NB4 (cell line): ENCODE data around the gene SYNE1.

ENCODE experiments used
- DNase-seq: peaks from one replicate; pipeline ENCODE4 v3.0.0; 2010; ENCODE audit warnings: low read depth
- H3K4me3 ChIP-seq: one replicate; pipeline ENCODE4 v1.5.1; 2011; ENCODE audit warnings: mild to moderate bottlenecking, low read depth, low read length, moderate library complexity
- MAX ChIP-seq: IDR thresholded peaks from 2 replicates; pipeline ENCODE4 v1.6.1; 2011; ENCODE audit warnings: low read depth, low read length
- MYC ChIP-seq: IDR thresholded peaks from 2 replicates; pipeline ENCODE4 v1.6.1; 2011; ENCODE audit warnings: low read depth, low read length
- POLR2A ChIP-seq: IDR thresholded peaks from 2 replicates; pipeline ENCODE4 v1.6.1; 2011; ENCODE audit warnings: mild to moderate bottlenecking; ENCODE audit not compliant: insufficient read length; ENCODE audit errors: extremely low read depth
- TF ChIP-seq, protein P1 (sequence below): IDR thresholded peaks from one replicate; pipeline ENCODE4 v1.5.1; 2012; ENCODE audit warnings: low read depth, low read length

The SYNE1 gene

DNA sequence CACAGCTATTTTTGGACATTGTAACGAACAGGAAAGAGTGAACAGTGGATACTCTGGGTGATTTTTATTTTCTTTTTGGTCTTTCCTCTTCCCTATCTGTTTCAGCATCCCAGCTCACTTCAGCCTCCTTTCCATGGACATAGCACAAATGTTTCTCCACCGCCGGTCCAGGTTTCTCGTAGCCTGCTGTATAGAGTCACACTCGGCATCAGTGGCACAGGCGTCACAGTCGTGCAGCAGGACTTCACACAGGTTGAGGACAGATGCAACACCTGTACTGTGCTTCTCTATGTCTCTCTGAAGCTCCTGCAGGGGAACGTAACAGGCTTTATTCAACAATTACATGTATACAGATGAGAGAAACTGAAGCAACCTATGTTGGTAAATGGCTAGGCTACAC lies 481.4 kb downstream of the SYNE1 start:
- no peak overlapping the region for H3K4me3 ChIP-seq
- TF ChIP-seq MYC (no peak), MAX (no peak), POLR2A (no peak)
- TF ChIP-seq, protein P1, sequence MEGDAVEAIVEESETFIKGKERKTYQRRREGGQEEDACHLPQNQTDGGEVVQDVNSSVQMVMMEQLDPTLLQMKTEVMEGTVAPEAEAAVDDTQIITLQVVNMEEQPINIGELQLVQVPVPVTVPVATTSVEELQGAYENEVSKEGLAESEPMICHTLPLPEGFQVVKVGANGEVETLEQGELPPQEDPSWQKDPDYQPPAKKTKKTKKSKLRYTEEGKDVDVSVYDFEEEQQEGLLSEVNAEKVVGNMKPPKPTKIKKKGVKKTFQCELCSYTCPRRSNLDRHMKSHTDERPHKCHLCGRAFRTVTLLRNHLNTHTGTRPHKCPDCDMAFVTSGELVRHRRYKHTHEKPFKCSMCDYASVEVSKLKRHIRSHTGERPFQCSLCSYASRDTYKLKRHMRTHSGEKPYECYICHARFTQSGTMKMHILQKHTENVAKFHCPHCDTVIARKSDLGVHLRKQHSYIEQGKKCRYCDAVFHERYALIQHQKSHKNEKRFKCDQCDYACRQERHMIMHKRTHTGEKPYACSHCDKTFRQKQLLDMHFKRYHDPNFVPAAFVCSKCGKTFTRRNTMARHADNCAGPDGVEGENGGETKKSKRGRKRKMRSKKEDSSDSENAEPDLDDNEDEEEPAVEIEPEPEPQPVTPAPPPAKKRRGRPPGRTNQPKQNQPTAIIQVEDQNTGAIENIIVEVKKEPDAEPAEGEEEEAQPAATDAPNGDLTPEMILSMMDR, result no peak
- DNase-seq, result no peak

- no peak for DNase-seq
- TF ChIP-seq, protein P1, result no peak
- TF ChIP-seq MYC (no peak), POLR2A (no peak), MAX (no peak)
These were observed 482.4 kb downstream of the SYNE1 start for GRCh38 chr6:152154559-152155356.

GRCh38 chr6:152151920-152152319 lies 485.2 kb downstream of the SYNE1 start:
- no peak overlapping the region for H3K4me3 ChIP-seq
- DNase-seq, result no peak
- TF ChIP-seq POLR2A, result no peak
- TF ChIP-seq MAX, result no peak
- no peak for TF ChIP-seq MYC
- TF ChIP-seq, protein P1, result no peak

More at GRCh38 chr6:152154559-152155356, 482.4 kb downstream of the SYNE1 start:
- no peak overlapping the region for H3K4me3 ChIP-seq

- DNase-seq, result no peak
These were observed 487.0 kb downstream of the SYNE1 start for GRCh38 chr6:152150196-152150595.

DNA sequence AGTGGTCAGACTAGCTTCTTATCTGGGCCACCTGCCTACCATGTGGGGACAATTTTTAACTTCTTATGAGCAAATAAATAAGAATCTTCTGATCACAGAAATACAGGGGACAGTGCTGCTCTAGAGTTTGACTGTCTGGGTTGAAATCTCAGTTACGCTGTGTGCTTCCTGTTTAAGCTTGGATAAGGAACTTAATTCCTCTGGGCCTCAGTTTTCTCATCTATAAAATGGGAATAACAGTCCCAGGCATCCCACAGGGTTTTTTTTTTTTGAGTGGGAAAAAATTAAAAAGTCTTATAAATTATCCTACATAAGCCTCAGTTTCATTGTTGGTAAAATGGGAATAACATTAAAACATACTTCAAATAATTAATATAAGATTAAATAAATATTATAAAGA lies 488.8 kb downstream of the SYNE1 start:
- no peak for DNase-seq
- TF ChIP-seq MAX (no peak), POLR2A (no peak), MYC (no peak)
- TF ChIP-seq, protein P1, result no peak
- H3K4me3 ChIP-seq, result no peak overlapping the region

More at GRCh38 chr6:152150196-152150595, 487.0 kb downstream of the SYNE1 start:
- no peak for TF ChIP-seq MYC
- TF ChIP-seq MAX, result no peak
- TF ChIP-seq, protein P1, result no peak
- no peak for TF ChIP-seq POLR2A
- H3K4me3 ChIP-seq, result no peak overlapping the region
